AG10803 (cell line): Measurements from ENCODE around the gene TEDC2.

Experiments
- DNase-seq: peaks from one replicate; pipeline ENCODE4 v3.0.0; 2010; ENCODE audit warnings: low read depth
- H3K4me3 ChIP-seq: 2 replicates; pipeline ENCODE4 v1.5.1; 2011; ENCODE audit warnings: mild to moderate bottlenecking, low read length, control low read depth
- CTCF ChIP-seq: conservative IDR thresholded peaks from 2 replicates; pipeline ENCODE4 v1.5.1; 2011; ENCODE audit warnings: mild to moderate bottlenecking, low read length, control low read depth, inconsistent platforms

TEDC2 gene

GRCh38 chr16:2466667-2467527 is 7.0 kb downstream of the TEDC2 start:
- DNase-seq: no peak
- H3K4me3 ChIP-seq: peak overlapping the region; percentile 53
- TF ChIP-seq CTCF: no peak

DNA sequence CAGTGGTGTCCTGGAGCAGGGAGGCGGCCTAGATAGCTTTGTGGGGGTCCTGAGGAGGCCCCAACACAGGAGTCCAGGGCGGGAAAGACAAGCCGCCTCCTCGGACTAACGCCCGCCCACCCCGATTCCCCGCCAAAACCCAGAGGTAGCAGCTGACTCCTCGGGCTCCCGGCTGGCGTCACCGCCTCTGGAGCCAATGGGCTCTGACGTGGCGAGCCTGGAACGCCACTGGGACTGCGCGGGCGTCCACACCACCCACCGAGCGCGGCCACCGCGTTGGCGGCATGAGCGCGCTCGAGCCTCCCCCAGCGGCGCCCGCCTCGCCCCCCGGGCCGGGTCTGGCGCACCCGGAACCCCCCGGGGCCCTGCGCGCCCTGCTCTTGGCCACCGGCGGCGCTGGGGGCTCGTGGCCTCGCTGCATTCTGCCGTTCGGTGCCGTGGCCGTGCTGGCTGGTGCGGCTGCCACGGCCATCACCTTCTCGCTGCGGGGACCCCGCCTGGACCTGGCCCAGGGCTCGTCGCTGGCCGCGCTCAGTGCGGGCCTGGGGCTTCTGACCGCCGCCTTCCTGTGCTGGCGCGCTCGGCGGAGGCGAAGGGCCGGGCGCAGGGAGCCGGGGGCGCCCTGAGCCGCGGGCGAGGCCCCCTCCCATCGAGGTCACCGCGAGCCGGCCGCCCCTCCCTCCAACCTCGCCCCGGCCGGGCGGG is 7.8 kb downstream of the TEDC2 start:
- peak overlapping the region; percentile 53 for H3K4me3 ChIP-seq
- no peak for TF ChIP-seq CTCF
- DNase-seq: peak; percentile 61

DNA sequence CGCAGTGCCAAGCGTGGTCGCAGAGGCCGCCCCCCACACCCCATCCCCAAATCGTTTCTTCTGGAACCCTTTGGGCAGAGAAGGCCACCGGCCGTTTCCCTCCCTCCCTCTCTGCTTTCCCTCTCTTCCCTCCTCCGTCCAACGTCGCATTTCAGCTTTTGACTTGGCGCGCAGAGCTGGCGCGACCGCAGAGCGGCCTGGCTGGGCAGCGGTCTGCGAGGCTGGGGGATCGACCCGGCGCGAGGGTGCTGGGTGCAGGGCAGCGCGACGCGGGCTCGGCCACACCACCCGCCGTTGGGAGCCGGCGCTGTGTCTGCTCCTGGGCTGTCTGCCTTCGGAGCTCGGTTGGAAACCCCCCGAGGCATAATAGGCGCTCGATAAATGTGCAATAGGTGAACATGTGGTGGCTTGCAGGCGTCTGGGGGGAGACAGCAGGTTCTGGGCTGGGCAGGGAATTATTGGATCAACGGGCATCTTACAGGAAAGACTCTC is 8.4 kb downstream of the TEDC2 start:
- peak overlapping the region; percentile 53 for H3K4me3 ChIP-seq
- no peak for TF ChIP-seq CTCF
- no peak for DNase-seq

DNA sequence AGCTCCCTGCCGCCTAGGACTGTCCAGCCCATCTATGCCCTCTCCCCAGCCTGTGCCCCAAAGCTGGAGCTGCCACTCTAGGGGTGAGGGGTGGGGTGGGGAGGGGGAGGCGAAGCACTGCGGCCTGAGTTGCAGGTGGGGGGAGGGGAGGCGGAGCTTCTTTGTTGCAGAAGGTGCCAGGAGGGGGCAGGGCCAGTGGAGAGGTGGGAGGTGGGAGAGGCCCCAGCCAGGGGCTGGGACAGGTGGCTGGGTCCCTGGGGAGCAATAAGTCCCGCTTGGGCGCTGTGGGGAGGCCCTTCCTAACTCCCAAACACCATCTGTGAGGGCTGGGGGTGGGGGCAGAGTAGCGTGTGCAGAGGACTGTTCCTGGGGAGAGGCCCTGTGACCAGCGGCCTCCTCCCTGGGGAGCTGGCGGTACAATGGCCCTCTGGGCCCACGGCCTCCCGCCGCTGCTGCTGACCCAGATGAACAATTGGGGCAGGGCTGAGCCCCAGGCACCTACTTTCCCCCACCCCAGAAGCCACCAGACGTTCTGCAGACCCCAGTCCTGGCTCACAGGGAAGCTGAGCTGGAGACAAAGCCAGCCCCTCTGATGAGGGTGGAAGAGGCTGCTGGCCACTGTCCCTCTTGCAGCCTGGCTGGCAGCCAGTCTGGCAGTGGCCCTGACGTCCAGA is 9.0 kb downstream of the TEDC2 start:
- DNase-seq: no peak
- no peak overlapping the region for H3K4me3 ChIP-seq
- no peak for TF ChIP-seq CTCF

- no peak overlapping the region for H3K4me3 ChIP-seq
- no peak for DNase-seq
- TF ChIP-seq CTCF: no peak
Observed at GRCh38 chr16:2469399-2470233, 9.7 kb downstream of the TEDC2 start.

DNA sequence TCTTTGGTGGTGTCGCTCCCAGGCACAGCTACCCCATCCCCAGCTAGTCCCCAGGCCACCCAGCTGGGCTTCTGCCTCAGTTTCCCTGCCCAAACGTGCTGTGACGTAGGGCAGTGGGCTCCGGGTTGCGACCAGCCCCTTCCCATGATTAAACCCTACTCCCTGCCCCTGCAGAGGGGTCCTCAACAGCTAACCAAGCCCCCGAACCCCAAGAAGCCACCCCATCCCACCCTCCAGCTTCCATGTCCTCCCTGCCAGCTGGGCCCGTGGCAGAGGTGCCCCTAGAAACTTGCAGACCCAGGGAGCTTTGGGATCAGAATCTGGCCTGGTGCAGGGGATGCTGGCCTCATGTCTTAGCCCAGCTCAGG is 10.3 kb downstream of the TEDC2 start:
- no peak overlapping the region for H3K4me3 ChIP-seq
- TF ChIP-seq CTCF: no peak
- DNase-seq: no peak
